H9 (cell line): Measurements from ENCODE around the gene UTP25. TPM values are rescaled to one million over a fixed set of nuclear protein-coding genes. Genes with fewer than 3 reads are reported as not detected.

Experiments used
- DNase-seq: peaks from one replicate; pipeline ENCODE4 v3.0.0-alpha.2; 2017
- H2AFZ ChIP-seq: one replicate; pipeline ENCODE4 v1.6.1; 2013; ENCODE audit warnings: mild to moderate bottlenecking, low read length, control low read depth, moderate library complexity
- H2AK5ac ChIP-seq: 2 replicates; pipeline ENCODE4 v1.6.1; 2013; ENCODE audit warnings: low read length, control low read depth, mixed read lengths; ENCODE audit not compliant: insufficient read length
- H2BK120ac ChIP-seq: one replicate; pipeline ENCODE4 v1.6.1; 2013; ENCODE audit warnings: low read depth, mild to moderate bottlenecking, low read length, control low read depth, inconsistent platforms; ENCODE audit not compliant: poor library complexity, severe bottlenecking
- H2BK12ac ChIP-seq: 2 replicates; pipeline ENCODE4 v1.6.1; 2013; ENCODE audit warnings: low read length, control low read depth, mixed read lengths, low read depth; ENCODE audit not compliant: insufficient read length
- H2BK15ac ChIP-seq: 2 replicates; pipeline ENCODE4 v1.6.1; 2013; ENCODE audit warnings: low read depth, low read length, control low read depth
- H2BK20ac ChIP-seq: one replicate; pipeline ENCODE4 v1.6.1; 2013; ENCODE audit warnings: low read depth, mild to moderate bottlenecking, low read length, control low read depth, inconsistent platforms; ENCODE audit not compliant: poor library complexity, severe bottlenecking
- H2BK5ac ChIP-seq: 2 replicates; pipeline ENCODE4 v1.6.1; 2013; ENCODE audit warnings: low read length, control low read depth, mixed read lengths; ENCODE audit not compliant: insufficient read length
- H3K14ac ChIP-seq: 2 replicates; pipeline ENCODE4 v1.6.1; 2013; ENCODE audit warnings: low read length, control low read depth; ENCODE audit not compliant: insufficient read depth
- H3K18ac ChIP-seq: 2 replicates; pipeline ENCODE4 v1.6.1; 2013; ENCODE audit warnings: low read depth, mild to moderate bottlenecking, mixed read lengths, low read length, control low read depth; ENCODE audit not compliant: insufficient read length
- H3K23ac ChIP-seq: 2 replicates; pipeline ENCODE4 v1.6.1; 2013; ENCODE audit warnings: low read length, control low read depth, mixed read lengths, low read depth; ENCODE audit not compliant: insufficient read length
- H3K23me2 ChIP-seq: 2 replicates; pipeline ENCODE4 v1.6.1; 2013; ENCODE audit warnings: low read depth, mild to moderate bottlenecking, mixed read lengths, low read length, control low read depth; ENCODE audit not compliant: insufficient read length, poor library complexity, severe bottlenecking
- H3K27ac ChIP-seq: 2 replicates; pipeline ENCODE4 v1.5.1; 2013; ENCODE audit warnings: low read length, control low read depth, mixed read lengths, low read depth; ENCODE audit not compliant: insufficient read length
- H3K27me3 ChIP-seq: 2 replicates; pipeline ENCODE4 v1.6.1; 2013; ENCODE audit warnings: low read length, control low read depth, inconsistent platforms; ENCODE audit not compliant: insufficient read depth
- H3K4ac ChIP-seq: 2 replicates; pipeline ENCODE4 v1.6.1; 2013; ENCODE audit warnings: low read depth, mild to moderate bottlenecking, control low read depth, inconsistent platforms, low read length, moderate library complexity
- H3K4me1 ChIP-seq: 2 replicates; pipeline ENCODE4 v1.6.1; 2013; ENCODE audit warnings: low read length, control low read depth, inconsistent platforms; ENCODE audit not compliant: insufficient read depth
- H3K4me2 ChIP-seq: 2 replicates; pipeline ENCODE4 v1.6.1; 2013; ENCODE audit warnings: low read length, control low read depth, mixed read lengths; ENCODE audit not compliant: insufficient read length, insufficient read depth
- H3K56ac ChIP-seq: 2 replicates; pipeline ENCODE4 v1.6.1; 2013; ENCODE audit warnings: low read depth, mild to moderate bottlenecking, mixed read lengths, low read length, control low read depth; ENCODE audit not compliant: insufficient read length
- H3K79me1 ChIP-seq: 2 replicates; pipeline ENCODE4 v1.6.1; 2013; ENCODE audit warnings: low read depth, mild to moderate bottlenecking, moderate library complexity, low read length, control low read depth, inconsistent platforms; ENCODE audit not compliant: insufficient read depth, poor library complexity, severe bottlenecking
- H3K79me2 ChIP-seq: 2 replicates; pipeline ENCODE4 v1.6.1; 2013; ENCODE audit warnings: low read length, control low read depth, inconsistent platforms; ENCODE audit not compliant: insufficient read depth
- H3K9ac ChIP-seq: 2 replicates; pipeline ENCODE4 v1.6.1; 2013; ENCODE audit warnings: low read length, control low read depth, mixed read lengths; ENCODE audit not compliant: insufficient read length; ENCODE audit errors: extremely low read depth
- H3K9me3 ChIP-seq: one replicate; pipeline ENCODE4 v1.6.1; 2013; ENCODE audit warnings: low read depth, low read length, inconsistent platforms; ENCODE audit not compliant: control insufficient read depth
- H3T11ph ChIP-seq: one replicate; pipeline ENCODE4 v1.6.1; 2013; ENCODE audit warnings: mild to moderate bottlenecking, low read length, control low read depth, inconsistent platforms
- H4K20me1 ChIP-seq: one replicate; pipeline ENCODE4 v1.6.1; 2013; ENCODE audit not compliant: control insufficient read depth, insufficient read length, insufficient read depth
- H4K5ac ChIP-seq: 2 replicates; pipeline ENCODE4 v1.6.1; 2013; ENCODE audit warnings: low read depth, mild to moderate bottlenecking, mixed read lengths, low read length, control low read depth; ENCODE audit not compliant: insufficient read length
- H4K8ac ChIP-seq: replicated peaks from 2 replicates; pipeline ENCODE4 v1.6.1; 2013; ENCODE audit warnings: low read length, control low read depth, mixed read lengths, low read depth; ENCODE audit not compliant: insufficient read length
- H4K91ac ChIP-seq: 2 replicates; pipeline ENCODE4 v1.6.1; 2013; ENCODE audit warnings: low read depth, mild to moderate bottlenecking, moderate library complexity, mixed read lengths, low read length, control low read depth; ENCODE audit not compliant: insufficient read length
- H3K27ac Mint-ChIP-seq, 3 experiments: 2 replicates in 2 of 3; 3 replicates in 1 of 3; pipeline ENCODE4 v1.8.0; 2020 to 2021; ENCODE audit warnings: mixed read lengths in 3 of 3, mild to moderate bottlenecking in 1 of 3, moderate library complexity in 1 of 3
- H3K27me3 Mint-ChIP-seq: 2 replicates; pipeline ENCODE4 v1.8.0; 2021; ENCODE audit warnings: low read depth, mild to moderate bottlenecking, moderate library complexity, mixed read lengths
- H3K36me3 Mint-ChIP-seq, 3 experiments: 2 replicates in 2 of 3; 3 replicates in 1 of 3; pipeline ENCODE4 v1.8.0; 2020 to 2021; ENCODE audit warnings: low read depth in 3 of 3, mixed read lengths in 3 of 3; ENCODE audit not compliant: insufficient read depth in 1 of 3
- H3K4me1 Mint-ChIP-seq, 2 experiments: 2 replicates each; pipeline ENCODE4 v1.8.0; 2020; ENCODE audit warnings: mixed read lengths in 2 of 2
- H3K4me3 Mint-ChIP-seq, 2 experiments: 2 replicates in 1 of 2; 3 replicates in 1 of 2; pipeline ENCODE4 v1.8.0; 2020 to 2021; ENCODE audit warnings: mild to moderate bottlenecking in 2 of 2, mixed read lengths in 2 of 2, moderate library complexity in 1 of 2
- H3K9me3 Mint-ChIP-seq, 2 experiments: 2 replicates in 1 of 2; 3 replicates in 1 of 2; pipeline ENCODE4 v1.8.0; 2020; ENCODE audit warnings: mild to moderate bottlenecking in 2 of 2, mixed read lengths in 2 of 2, moderate library complexity in 1 of 2
- WGBS: extraction: QIAGEN DNeasy Blood & Tissue Kit; methylation state at CpG from one replicate; pipeline ENCODE4 v1.1.7; 2013; ENCODE audit warnings: missing lambda C conversion rate, low lambda C conversion rate, mixed read lengths; ENCODE audit not compliant: insufficient read length; ENCODE audit errors: extremely low coverage; 5-methylcytosine and 5-hydroxymethylcytosine counted together
- total RNA-seq: library from RNA; stranded (reverse); gene quantifications from 2 replicates; pipeline ENCODE4 v1.2.1, GENCODE V29; 2021
- TF ChIP-seq, protein P1 (sequence below): fragments of 200-600 bp; sonication (generic); conservative IDR thresholded peaks from 3 replicates; pipeline ENCODE4 v1.8.0; 2021; ENCODE audit warnings: antibody characterized with exemption, mild to moderate bottlenecking

UTP25 gene
- total RNA-seq, 1 experiment from 2014 or later = 12.9 TPM

DNA sequence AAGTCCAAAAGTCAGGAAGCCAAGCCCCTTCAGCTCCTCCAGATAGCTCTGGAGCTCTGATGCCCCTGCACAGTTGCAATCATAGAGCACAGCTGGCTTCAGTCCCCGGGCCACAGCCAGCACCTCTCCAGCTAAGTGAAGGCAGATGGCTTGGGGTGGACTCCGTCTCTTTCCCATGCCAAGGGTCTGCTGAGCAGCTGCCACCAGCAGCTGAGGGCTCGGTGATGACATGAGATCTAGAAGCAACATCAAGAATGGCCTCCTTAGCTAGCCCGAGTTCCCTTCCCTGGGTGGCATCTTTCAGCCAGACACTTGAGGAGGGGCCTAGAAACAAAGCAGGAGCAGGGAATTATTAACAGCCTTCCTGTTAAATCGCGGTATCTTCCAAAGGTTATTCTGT lies 44.4 kb upstream of the UTP25 start:
- peaks cover 10 to 14% of the 10 kb centered on the region in 2 experiments for H3K4me1 Mint-ChIP-seq
- no peak overlapping the region for H2AFZ ChIP-seq
- H3K36me3 Mint-ChIP-seq = peaks cover 0 to 33% (median 24%) of the 10 kb centered on the region in 3 experiments; a peak in 5 of 7 replicates

More for the DNA sequence above, 44.4 kb upstream of the UTP25 start:
- Histone ChIP-seq H2BK15ac (no peak overlapping the region), H3K79me2 (no peaks in the 10 kb centered on the region; the same call in 1 of the 2 replicates), H3K18ac (no peak overlapping the region), H4K91ac (no peak overlapping the region), H4K20me1 (no peaks in the 10 kb centered on the region), H2BK5ac (no peak overlapping the region), H3K27me3 (no peaks in the 10 kb centered on the region), H3K23me2 (no peaks in the 10 kb centered on the region), H3K23ac (no peak overlapping the region), H3K14ac (no peak overlapping the region), H2AK5ac (no peak overlapping the region), H3K9ac (no peak overlapping the region), H3K79me1 (no peaks in the 10 kb centered on the region), H4K5ac (no peak overlapping the region), H3K56ac (no peak overlapping the region), H3K4ac (no peak overlapping the region), H3K9me3 (no peaks in the 10 kb centered on the region), H2BK120ac (no peak overlapping the region), H3K4me1 (no peaks in the 10 kb centered on the region), H3K4me2 (peak overlapping the region; percentile 80), H4K8ac (no peak overlapping the region), H2BK20ac (no peak overlapping the region), H3T11ph (no peak overlapping the region), H3K27ac (no peak overlapping the region), H2BK12ac (no peak overlapping the region)
- no peak for DNase-seq
- no peak overlapping the region for H3K27ac Mint-ChIP-seq
- H3K9me3 Mint-ChIP-seq = no peaks in the 10 kb centered on the region; a peak in 1 of 5 replicates
- TF ChIP-seq, protein P1, sequence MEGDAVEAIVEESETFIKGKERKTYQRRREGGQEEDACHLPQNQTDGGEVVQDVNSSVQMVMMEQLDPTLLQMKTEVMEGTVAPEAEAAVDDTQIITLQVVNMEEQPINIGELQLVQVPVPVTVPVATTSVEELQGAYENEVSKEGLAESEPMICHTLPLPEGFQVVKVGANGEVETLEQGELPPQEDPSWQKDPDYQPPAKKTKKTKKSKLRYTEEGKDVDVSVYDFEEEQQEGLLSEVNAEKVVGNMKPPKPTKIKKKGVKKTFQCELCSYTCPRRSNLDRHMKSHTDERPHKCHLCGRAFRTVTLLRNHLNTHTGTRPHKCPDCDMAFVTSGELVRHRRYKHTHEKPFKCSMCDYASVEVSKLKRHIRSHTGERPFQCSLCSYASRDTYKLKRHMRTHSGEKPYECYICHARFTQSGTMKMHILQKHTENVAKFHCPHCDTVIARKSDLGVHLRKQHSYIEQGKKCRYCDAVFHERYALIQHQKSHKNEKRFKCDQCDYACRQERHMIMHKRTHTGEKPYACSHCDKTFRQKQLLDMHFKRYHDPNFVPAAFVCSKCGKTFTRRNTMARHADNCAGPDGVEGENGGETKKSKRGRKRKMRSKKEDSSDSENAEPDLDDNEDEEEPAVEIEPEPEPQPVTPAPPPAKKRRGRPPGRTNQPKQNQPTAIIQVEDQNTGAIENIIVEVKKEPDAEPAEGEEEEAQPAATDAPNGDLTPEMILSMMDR = no peak
- peaks cover 8% of the 10 kb centered on the region for H3K27me3 Mint-ChIP-seq
- peak overlapping the region; percentile 90 to 96 for H3K4me3 Mint-ChIP-seq
- no CpG with 5 or more reads among the region's 6 CpGs for WGBS
